ENCODE measurements around the gene TMEM269. TPM values are rescaled to one million over a fixed set of nuclear protein-coding genes. Genes with fewer than 3 reads are reported as not detected.

Gene TMEM269
- total RNA-seq, 8 experiments from 2014 or later: 0.10 to 2.3 (median 0.67) TPM

- H3K27ac ChIP-seq: no peak overlapping the region
- H3K4me1 ChIP-seq (replicated peaks in 1 of 2): peaks cover 7 to 16% of the 10 kb centered on the region in 2 donors
- whole genome bisulfite sequencing, 10 experiments: 0 to 92% (median 37%) methylated on average over 1 of the region's 1 CpG; no CpG with 5 or more reads in 4 of the 10 experiments
- H3K4me3 ChIP-seq: no peak overlapping the region
- no peak for ATAC-seq (replicated peaks in 6 of 8)
- in situ Hi-C loops (cut with MboI; ENCODE audit: low pct_unique_long_range_greater_than_20kb in 2 of 9, low sequenced_read_pairs in 9 of 9, unreplicated experiment in 9 of 9): no loop called here
These were observed 36.0 kb downstream of the TMEM269 start for GRCh38 chr1:42820813-42821212.

GRCh38 chr1:42821690-42822089 lies 36.9 kb downstream of the TMEM269 start:
- H3K4me3 ChIP-seq: no peak overlapping the region
- H3K4me1 ChIP-seq (replicated peaks in 1 of 2): peaks cover 7 to 9% of the 10 kb centered on the region in 2 donors
- 80 to 100% (median 98%) methylated on average over 1 to 2 of the region's 2 CpGs; no CpG with 5 or more reads in 2 of the 10 experiments for WGBS, 10 experiments
- no peak for ATAC-seq (replicated peaks in 6 of 8)
- H3K27ac ChIP-seq: no peak overlapping the region
- in situ Hi-C loops (cut with MboI; ENCODE audit: low pct_unique_long_range_greater_than_20kb in 2 of 9, low sequenced_read_pairs in 9 of 9, unreplicated experiment in 9 of 9): no loop called here

GRCh38 chr1:42822800-42823392 lies 38.1 kb downstream of the TMEM269 start:
- H3K4me3 ChIP-seq: no peak overlapping the region
- peaks cover 7 to 9% of the 10 kb centered on the region in 2 donors for H3K4me1 ChIP-seq (replicated peaks in 1 of 2)
- 0 to 83% (median 61%) methylated on average over 1 to 2 of the region's 2 CpGs for WGBS, 10 experiments
- no peak overlapping the region for H3K27ac ChIP-seq
- in situ Hi-C loops (cut with MboI; ENCODE audit: low pct_unique_long_range_greater_than_20kb in 2 of 9, low sequenced_read_pairs in 9 of 9, unreplicated experiment in 9 of 9): no loop called here
- peak in 3 of 8 experiments; percentile 36 to 87 (median 82) for ATAC-seq (replicated peaks in 6 of 8)

GRCh38 chr1:42824481-42825035 lies 39.8 kb downstream of the TMEM269 start:
- in situ Hi-C loops (cut with MboI; ENCODE audit: low pct_unique_long_range_greater_than_20kb in 2 of 9, low sequenced_read_pairs in 9 of 9, unreplicated experiment in 9 of 9): no loop called here
- Histone ChIP-seq H3K4me3 (no peak overlapping the region), H3K27ac (no peak overlapping the region), H3K4me1 (replicated peaks in 1 of 2) (peaks cover 7 to 9% of the 10 kb centered on the region in 2 donors)
- WGBS, 10 experiments: 83 to 100% (median 95%) methylated on average over 3 to 4 of the region's 4 CpGs; no CpG with 5 or more reads in 2 of the 10 experiments
- ATAC-seq (replicated peaks in 6 of 8): no peak

GRCh38 chr1:42825036-42825851 lies 40.5 kb downstream of the TMEM269 start:
- in situ Hi-C loops (cut with MboI; ENCODE audit: low pct_unique_long_range_greater_than_20kb in 2 of 9, low sequenced_read_pairs in 9 of 9, unreplicated experiment in 9 of 9): no loop called here
- H3K27ac ChIP-seq: no peak overlapping the region

GRCh38 chr1:42830631-42831030 lies 45.8 kb downstream of the TMEM269 start:
- no peak overlapping the region for H3K27ac ChIP-seq
- ATAC-seq (replicated peaks in 6 of 8): no peak
- 80 to 100% (median 87%) methylated on average over 1 to 11 of the region's 17 CpGs; no CpG with 5 or more reads in 1 of the 10 experiments for WGBS, 10 experiments
- in situ Hi-C loops (cut with MboI; ENCODE audit: low pct_unique_long_range_greater_than_20kb in 2 of 9, low sequenced_read_pairs in 9 of 9, unreplicated experiment in 9 of 9): no loop called here
- no peaks in the 10 kb centered on the region for H3K4me1 ChIP-seq (replicated peaks in 1 of 2)
- H3K4me3 ChIP-seq: no peak overlapping the region

More at GRCh38 chr1:42825036-42825851, 40.5 kb downstream of the TMEM269 start:
- H3K4me1 ChIP-seq (replicated peaks in 1 of 2): peaks cover 7 to 9% of the 10 kb centered on the region in 2 donors
- no peak overlapping the region for H3K4me3 ChIP-seq
- 60 to 100% (median 89%) methylated on average over 4 to 10 of the region's 10 CpGs for WGBS, 10 experiments
- peak in 1 of 8 experiments; percentile 22 for ATAC-seq (replicated peaks in 6 of 8)

GRCh38 chr1:42831273-42831672 lies 46.5 kb downstream of the TMEM269 start:
- H3K27ac ChIP-seq: no peak overlapping the region
- no peak overlapping the region for H3K4me3 ChIP-seq
- no peaks in the 10 kb centered on the region for H3K4me1 ChIP-seq (replicated peaks in 1 of 2)
- in situ Hi-C loops (cut with MboI; ENCODE audit: low pct_unique_long_range_greater_than_20kb in 2 of 9, low sequenced_read_pairs in 9 of 9, unreplicated experiment in 9 of 9): no loop called here
- ATAC-seq (replicated peaks in 6 of 8): no peak

- WGBS, 10 experiments: 75 to 100% (median 83%) methylated on average over 1 to 3 of the region's 3 CpGs; no CpG with 5 or more reads in 1 of the 10 experiments
- Histone ChIP-seq H3K27ac (no peak overlapping the region), H3K4me3 (no peak overlapping the region), H3K4me1 (replicated peaks in 1 of 2) (no peaks in the 10 kb centered on the region)
- ATAC-seq (replicated peaks in 6 of 8): no peak
- in situ Hi-C loops (cut with MboI; ENCODE audit: low pct_unique_long_range_greater_than_20kb in 2 of 9, low sequenced_read_pairs in 9 of 9, unreplicated experiment in 9 of 9): no loop called here
These were observed 48.0 kb downstream of the TMEM269 start for GRCh38 chr1:42832641-42833240.

GRCh38 chr1:42833981-42834380 lies 49.2 kb downstream of the TMEM269 start:
- in situ Hi-C loops (cut with MboI; ENCODE audit: low pct_unique_long_range_greater_than_20kb in 2 of 9, low sequenced_read_pairs in 9 of 9, unreplicated experiment in 9 of 9): no loop called here
- WGBS, 10 experiments: 79 to 100% (median 87%) methylated on average over 1 to 4 of the region's 4 CpGs; no CpG with 5 or more reads in 4 of the 10 experiments
- ATAC-seq (replicated peaks in 6 of 8): no peak

GRCh38 chr1:42834803-42835202 lies 50.0 kb downstream of the TMEM269 start:
- Histone ChIP-seq H3K27ac (no peak overlapping the region), H3K4me3 (no peak overlapping the region), H3K4me1 (replicated peaks in 1 of 2) (no peaks in the 10 kb centered on the region)
- WGBS, 10 experiments: 75 to 93% (median 86%) methylated on average over 2 to 5 of the region's 5 CpGs; no CpG with 5 or more reads in 4 of the 10 experiments
- no peak for ATAC-seq (replicated peaks in 6 of 8)
- in situ Hi-C loops (cut with MboI; ENCODE audit: low pct_unique_long_range_greater_than_20kb in 2 of 9, low sequenced_read_pairs in 9 of 9, unreplicated experiment in 9 of 9): no loop called here

More at GRCh38 chr1:42833981-42834380, 49.2 kb downstream of the TMEM269 start:
- H3K4me1 ChIP-seq (replicated peaks in 1 of 2): no peaks in the 10 kb centered on the region
- H3K4me3 ChIP-seq: no peak overlapping the region
- H3K27ac ChIP-seq: no peak overlapping the region

- in situ Hi-C loops (cut with MboI; ENCODE audit: low pct_unique_long_range_greater_than_20kb in 2 of 9, low sequenced_read_pairs in 9 of 9, unreplicated experiment in 9 of 9): no loop called here
- WGBS, 10 experiments: 89 to 100% (median 94%) methylated on average over 1 to 2 of the region's 2 CpGs; no CpG with 5 or more reads in 4 of the 10 experiments
- no peak overlapping the region for H3K4me3 ChIP-seq
- H3K27ac ChIP-seq: no peak overlapping the region
- ATAC-seq (replicated peaks in 6 of 8): no peak
- H3K4me1 ChIP-seq (replicated peaks in 1 of 2): no peaks in the 10 kb centered on the region
These were observed 50.6 kb downstream of the TMEM269 start for GRCh38 chr1:42835422-42835821.

- no peaks in the 10 kb centered on the region for H3K4me1 ChIP-seq (replicated peaks in 1 of 2)
- WGBS, 10 experiments: 36 to 67% (median 52%) methylated on average over 2 to 3 of the region's 3 CpGs; no CpG with 5 or more reads in 5 of the 10 experiments
- ATAC-seq (replicated peaks in 6 of 8): no peak
- H3K4me3 ChIP-seq: no peak overlapping the region
- no peak overlapping the region for H3K27ac ChIP-seq
- in situ Hi-C loops (cut with MboI; ENCODE audit: low pct_unique_long_range_greater_than_20kb in 2 of 9, low sequenced_read_pairs in 9 of 9, unreplicated experiment in 9 of 9): no loop called here
These were observed 52.9 kb downstream of the TMEM269 start for GRCh38 chr1:42837709-42838108.
